Erythroblast (primary cell): ENCODE results near the gene CCDC91.

Source experiments
- GATA1 ChIP-seq: IDR thresholded peaks from 2 replicates; pipeline ENCODE4 v1.6.1; 2011; ENCODE audit warnings: low read depth, mild to moderate bottlenecking, control low read depth, low read length, moderate library complexity
- POLR2A ChIP-seq: IDR thresholded peaks from 2 replicates; pipeline ENCODE4 v1.6.1; 2011; ENCODE audit warnings: mild to moderate bottlenecking, low read length

GRCh38 chr12:28460420-28461130 is 270.3 kb downstream of the CCDC91 start:
- TF ChIP-seq POLR2A (no peak), GATA1 (no peak)
